Thymus (tissue), 11 donors: ENCODE measurements around the gene SPNS2. TPM values are rescaled to one million over a fixed set of nuclear protein-coding genes. Genes with fewer than 3 reads are reported as not detected.
"Not testable (repeated sequence)": the region's sequence is repeated elsewhere in the genome, so short reads cannot be mapped to it uniquely, and the experiment has no call there.

Experiments used
- DNase-seq, 9 donors: peaks; one replicate each; pipeline ENCODE4 v3.0.0-alpha.2; 2013; ENCODE audit warnings: low spot score in 9 of 9, low read depth in 6 of 9, missing footprints in 1 of 9
- H3K27ac ChIP-seq, 2 donors: one replicate each; pipeline ENCODE4 v1.5.1; 2013; ENCODE audit warnings: control low read depth in 1 of 2, low read depth in 1 of 2, low read length in 1 of 2, mild to moderate bottlenecking in 1 of 2, moderate library complexity in 1 of 2
- H3K27me3 ChIP-seq, 2 donors: one replicate each; pipeline ENCODE4 v1.5.1; 2013; ENCODE audit warnings: low read length in 1 of 2; ENCODE audit not compliant: control insufficient read depth in 2 of 2, insufficient read depth in 1 of 2
- H3K36me3 ChIP-seq, 2 donors: one replicate each; pipeline ENCODE4 v1.5.1; 2013; ENCODE audit warnings: low read length in 1 of 2, mild to moderate bottlenecking in 1 of 2, moderate library complexity in 1 of 2; ENCODE audit not compliant: control insufficient read depth in 2 of 2, insufficient read depth in 2 of 2
- H3K4me1 ChIP-seq, 2 donors: one replicate each; pipeline ENCODE4 v1.5.1; 2013; ENCODE audit warnings: low read length in 2 of 2; ENCODE audit not compliant: control insufficient read depth in 2 of 2, insufficient read depth in 2 of 2
- H3K4me3 ChIP-seq, 2 donors: one replicate each; pipeline ENCODE4 v1.5.1; 2013; ENCODE audit warnings: low read length in 2 of 2, control low read depth in 1 of 2, mild to moderate bottlenecking in 1 of 2
- H3K9me3 ChIP-seq, 2 donors: one replicate each; pipeline ENCODE4 v1.5.1; 2013; ENCODE audit warnings: low read length in 1 of 2, mild to moderate bottlenecking in 1 of 2; ENCODE audit not compliant: control insufficient read depth in 2 of 2, insufficient read depth in 1 of 2
- WGBS: extraction: QIAGEN DNeasy Blood & Tissue Kit; methylation state at CpG from one replicate; pipeline ENCODE4 v1.1.7; 2013; 5-methylcytosine and 5-hydroxymethylcytosine counted together
- polyA plus RNA-seq: library from polyadenylated mRNA; stranded (reverse); fragments of 200-250 nt; gene quantifications from one replicate; pipeline ENCODE4 v1.2.3, GENCODE V29; 2013
- total RNA-seq: library from RNA; stranded (reverse); fragments of 120-200 nt; gene quantifications from one replicate; pipeline ENCODE4 v1.2.4, GENCODE V29; 2013
- donor health status: healthy.

SPNS2 gene
- total and polyA plus RNA-seq, 2 donors: 3.4 to 16.1 TPM

- not testable (repeated sequence) for H3K4me3 ChIP-seq, H3K36me3 ChIP-seq, DNase-seq, H3K9me3 ChIP-seq, H3K27ac ChIP-seq
- Histone ChIP-seq H3K4me1 (peaks cover 0 to 11% of the 10 kb centered on the region in 2 donors), H3K27me3 (peaks cover 10 to 54% of the 10 kb centered on the region in 2 donors)
- 94% methylated on average over 22 of the region's 24 CpGs for WGBS
These were observed 79.7 kb downstream of the SPNS2 start for GRCh38 chr17:4578349-4578748.

DNA sequence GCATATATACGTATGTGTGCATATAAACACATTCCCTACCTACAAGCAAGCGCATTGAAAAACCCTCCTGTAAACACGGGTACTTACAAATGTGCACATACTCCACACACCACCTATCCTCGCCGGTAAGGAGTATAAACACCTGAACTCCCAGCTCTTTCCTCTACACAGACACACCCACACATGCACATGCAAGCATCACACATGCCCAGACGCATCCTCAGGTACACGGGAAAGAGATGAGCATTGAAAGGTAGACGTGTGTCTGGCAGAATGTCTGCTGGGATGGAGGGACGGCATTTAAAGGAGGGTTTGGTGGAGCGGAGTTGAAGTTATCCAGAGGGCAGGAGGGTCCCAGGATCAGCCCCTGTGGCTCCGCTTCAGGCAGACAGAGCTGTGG lies 81.0 kb downstream of the SPNS2 start:
- Histone ChIP-seq H3K27me3 (peaks cover 18 to 64% of the 10 kb centered on the region in 2 donors), H3K4me1 (peaks cover 0 to 17% of the 10 kb centered on the region in 2 donors), H3K9me3 (no peaks in the 10 kb centered on the region), H3K27ac (no peak overlapping the region), H3K36me3 (no peaks in the 10 kb centered on the region), H3K4me3 (no peak overlapping the region)
- DNase-seq: no peak
- 86% methylated on average over 11 of the region's 11 CpGs for WGBS

DNA sequence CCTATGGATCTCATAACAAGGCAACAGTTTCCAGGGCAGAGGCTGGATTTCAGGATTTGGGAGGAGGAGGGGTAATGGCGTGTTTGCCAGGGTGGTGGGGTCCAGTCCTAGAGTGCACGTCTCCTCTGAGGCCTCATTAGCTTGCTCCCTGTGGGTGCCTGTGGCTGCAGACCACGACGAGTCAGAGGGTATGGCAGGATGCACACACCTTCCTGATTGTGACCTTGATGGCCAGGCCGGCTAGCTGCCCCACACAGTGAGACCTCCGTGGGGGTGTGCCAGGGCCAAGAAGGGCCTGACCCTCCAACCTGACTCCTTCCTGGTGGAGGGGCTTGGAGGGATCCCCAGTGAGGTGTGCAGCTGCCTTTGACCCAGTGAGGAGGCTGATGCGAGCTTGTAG lies 81.6 kb downstream of the SPNS2 start:
- no peaks in the 10 kb centered on the region for H3K36me3 ChIP-seq
- peaks cover 24 to 69% of the 10 kb centered on the region in 2 donors for H3K27me3 ChIP-seq
- WGBS: 60% methylated on average over 7 of the region's 7 CpGs
- no peaks in the 10 kb centered on the region for H3K9me3 ChIP-seq
- no peak for DNase-seq
- H3K27ac ChIP-seq: no peak overlapping the region
- H3K4me1 ChIP-seq: peaks cover 0 to 19% of the 10 kb centered on the region in 2 donors
- no peak overlapping the region for H3K4me3 ChIP-seq

DNA sequence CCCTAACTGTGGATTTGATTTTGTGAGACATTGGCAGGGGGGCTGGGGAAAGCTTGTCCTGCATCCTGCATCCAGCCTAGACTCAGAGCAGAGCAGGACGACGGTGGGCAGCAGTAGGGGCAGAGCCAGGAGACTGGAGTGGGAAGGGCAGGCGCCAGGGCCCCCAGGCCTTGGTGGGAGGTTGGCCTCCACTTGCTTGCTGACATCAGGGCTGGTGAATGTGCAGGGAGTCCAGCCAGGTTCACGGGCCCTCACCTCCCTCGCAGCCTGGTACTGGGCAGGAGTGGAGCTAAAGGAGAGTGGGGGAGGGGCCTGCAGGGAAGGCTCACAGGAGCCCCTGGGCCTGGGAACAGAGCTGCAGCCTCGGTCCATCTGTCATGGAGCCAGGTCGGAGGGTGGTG lies 83.4 kb downstream of the SPNS2 start:
- no peak for DNase-seq
- H3K9me3 ChIP-seq: no peaks in the 10 kb centered on the region
- 84% methylated on average over 7 of the region's 7 CpGs for WGBS
- peaks cover 34 to 73% of the 10 kb centered on the region in 2 donors for H3K27me3 ChIP-seq
- H3K4me1 ChIP-seq: peaks cover 0 to 13% of the 10 kb centered on the region in 2 donors
- no peak overlapping the region for H3K4me3 ChIP-seq
- H3K27ac ChIP-seq: no peak overlapping the region
- H3K36me3 ChIP-seq: no peaks in the 10 kb centered on the region

DNA sequence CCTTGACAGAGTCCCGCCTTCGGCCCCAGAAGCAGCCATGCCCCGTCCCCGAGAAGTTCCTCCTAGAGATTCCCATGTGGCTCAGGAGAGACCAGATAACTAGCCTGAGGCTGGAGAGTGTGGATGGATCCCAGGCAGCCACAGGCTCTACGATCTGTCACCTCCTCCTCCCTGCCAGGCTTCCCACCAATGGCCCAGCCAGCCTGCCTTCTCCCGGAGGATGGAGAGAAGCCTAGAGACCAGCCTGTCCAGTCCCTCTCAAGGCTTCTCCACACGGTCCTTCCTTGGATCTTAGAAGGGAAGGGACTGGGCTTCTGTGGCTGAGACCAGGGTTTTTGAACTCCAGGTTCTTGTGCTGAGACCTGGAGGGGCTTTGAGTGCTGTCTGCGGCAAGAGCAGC lies 84.0 kb downstream of the SPNS2 start:
- H3K27me3 ChIP-seq: peaks cover 35 to 74% of the 10 kb centered on the region in 2 donors
- DNase-seq: no peak
- no peaks in the 10 kb centered on the region for H3K36me3 ChIP-seq
- WGBS: 89% methylated on average over 8 of the region's 8 CpGs
- H3K9me3 ChIP-seq: no peaks in the 10 kb centered on the region
- peaks cover 0 to 8% of the 10 kb centered on the region in 2 donors for H3K4me1 ChIP-seq
- no peak overlapping the region for H3K4me3 ChIP-seq
- H3K27ac ChIP-seq: no peak overlapping the region

DNA sequence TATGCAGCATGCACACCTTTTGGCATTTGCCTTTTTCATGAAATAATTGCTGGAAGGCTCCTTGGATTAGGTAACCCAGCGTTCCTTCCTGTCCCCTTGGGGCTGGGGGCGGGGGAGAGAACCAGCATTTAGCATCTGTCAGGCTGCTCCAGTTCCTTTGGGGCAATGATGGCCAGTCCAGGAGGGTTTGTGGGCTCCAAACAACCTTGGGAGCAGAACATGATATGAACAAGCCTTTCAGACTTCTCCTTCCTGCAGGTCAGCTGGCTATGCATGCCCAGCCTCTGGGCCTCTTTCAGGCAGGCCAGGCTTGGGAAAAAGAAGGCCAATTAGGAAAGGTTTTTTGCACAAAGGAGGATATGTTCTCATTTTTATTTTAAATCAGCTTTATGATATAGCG lies 84.5 kb downstream of the SPNS2 start:
- no peaks in the 10 kb centered on the region for H3K36me3 ChIP-seq
- WGBS: 72% methylated on average over 3 of the region's 3 CpGs
- no peak overlapping the region for H3K4me3 ChIP-seq
- DNase-seq: no peak
- H3K27ac ChIP-seq: no peak overlapping the region
- peaks cover 35 to 80% of the 10 kb centered on the region in 2 donors for H3K27me3 ChIP-seq
- no peaks in the 10 kb centered on the region for H3K9me3 ChIP-seq
- peaks cover 0 to 8% of the 10 kb centered on the region in 2 donors for H3K4me1 ChIP-seq

GRCh38 chr17:4583782-4584100 lies 85.1 kb downstream of the SPNS2 start:
- Histone ChIP-seq H3K4me1 (peaks cover 0 to 8% of the 10 kb centered on the region in 2 donors), H3K4me3 (peak overlapping the region; percentile 4 to 40), H3K36me3 (no peaks in the 10 kb centered on the region), H3K27ac (no peak overlapping the region), H3K27me3 (peaks cover 35 to 85% of the 10 kb centered on the region in 2 donors), H3K9me3 (no peaks in the 10 kb centered on the region)
- peak in 1 of 9 donors; percentile 34 for DNase-seq
- 18% methylated on average over 12 of the region's 12 CpGs for WGBS

DNA sequence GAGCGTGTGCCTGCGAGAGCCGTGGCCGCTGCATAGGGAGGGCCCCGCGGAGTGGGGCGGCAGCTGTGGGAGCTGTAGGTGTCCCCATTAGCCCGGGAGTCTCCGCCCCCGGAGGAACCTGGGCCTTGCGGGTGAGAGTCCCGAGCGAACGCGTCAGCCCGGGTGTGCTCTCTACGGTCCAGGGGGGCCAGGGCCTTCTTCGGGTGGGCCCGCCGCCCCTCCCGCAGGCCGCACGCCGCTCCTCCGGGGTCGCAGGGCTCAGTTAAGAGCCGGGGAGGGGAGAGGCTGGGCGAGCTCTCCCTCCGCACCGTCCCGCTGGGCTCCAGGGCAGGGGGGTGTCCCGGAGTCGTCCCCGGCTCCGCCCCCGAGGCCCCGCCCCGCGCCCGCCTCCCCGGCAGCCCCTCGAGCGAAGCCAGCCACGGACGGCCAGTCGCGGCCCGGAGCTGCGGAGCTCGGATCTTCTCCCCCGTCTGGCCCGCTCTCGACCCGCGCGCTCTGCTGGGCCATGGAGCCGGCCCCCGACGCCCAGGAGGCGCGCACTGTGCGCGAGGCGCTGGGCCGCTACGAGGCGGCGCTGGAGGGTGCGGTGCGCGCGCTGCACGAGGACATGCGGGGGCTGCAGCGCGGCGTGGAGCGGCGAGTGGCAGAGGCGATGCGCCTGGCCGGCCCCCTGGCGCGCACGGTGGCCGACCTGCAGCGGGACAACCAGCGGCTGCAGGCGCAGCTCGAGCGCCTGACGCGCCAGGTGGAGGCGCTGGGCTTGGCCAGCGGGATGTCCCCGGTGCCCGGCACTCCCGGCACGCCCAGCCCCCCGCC lies 85.6 kb downstream of the SPNS2 start, which contains the start of gene SMTNL2:
Gene SMTNL2 (plus strand): TSS at position 429 of the 816 bp plus-strand sequence. CDS start 77 bp downstream, at position 506.
- peak within 1 kb of the TSS; percentile 4 to 40 for H3K4me3 ChIP-seq
- no peaks in the 10 kb centered on the region for H3K9me3 ChIP-seq
- peaks cover 35 to 91% of the 10 kb centered on the region in 2 donors for H3K27me3 ChIP-seq
- 2% methylated on average over 100 of the region's 100 CpGs for WGBS
- H3K27ac ChIP-seq: no peak within 1 kb of the TSS
- peaks cover 0 to 8% of the 10 kb centered on the region in 2 donors for H3K4me1 ChIP-seq
- no peaks in the 10 kb centered on the region for H3K36me3 ChIP-seq
- DNase-seq: peak in 1 of 9 donors; percentile 15

- 34% methylated on average over 57 of the region's 57 CpGs for whole genome bisulfite sequencing
- DNase-seq: no peak
- peaks cover 35 to 90% of the 10 kb centered on the region in 2 donors for H3K27me3 ChIP-seq
- peak overlapping the region in 1 of 2 donors; percentile 40 for H3K4me3 ChIP-seq
- peaks cover 0 to 8% of the 10 kb centered on the region in 2 donors for H3K4me1 ChIP-seq
- H3K27ac ChIP-seq: no peak overlapping the region
- no peaks in the 10 kb centered on the region for H3K9me3 ChIP-seq
- H3K36me3 ChIP-seq: no peaks in the 10 kb centered on the region
These were observed 86.4 kb downstream of the SPNS2 start for GRCh38 chr17:4584917-4585637.
